PC-3 (cell line): ENCODE measurements around the gene VAT1. TPM values are rescaled to one million over a fixed set of nuclear protein-coding genes. Genes with fewer than 3 reads are reported as not detected.

Source experiments
- ATAC-seq: fragments of 200-7000 bp; cut with Tn5 transposase; 2 replicates; pipeline ENCODE4 v1.9.1; 2020; ENCODE audit warnings: mild to moderate bottlenecking, moderate library complexity
- BruUV-seq: library from RNA; stranded (reverse); fragments of 400-500 nt; replicated peaks from 2 replicates; lab custom pipeline; 2021; lab: Mats Ljungman, UMichigan
- CTCF ChIA-PET: fragments of 300-600 bp; sonication (Branson Sonifier 250); formaldehyde crosslinking; loops from one replicate; lab custom pipeline; 2022; ENCODE audit warnings: antibody characterized with exemption; lab: Charles Lee
- POLR2A ChIA-PET: fragments of 300-600 bp; sonication (Branson Sonifier 250); formaldehyde crosslinking; loops from one replicate; lab custom pipeline; 2022; ENCODE audit warnings: antibody characterized with exemption; ENCODE audit not compliant: unreplicated experiment; lab: Charles Lee
- DNase-seq: peaks from one replicate; pipeline ENCODE4 v3.0.0-alpha.2; 2015
- H2AFZ ChIP-seq: fragments of 300-600 bp; sonication (generic); 2 replicates; pipeline ENCODE4 v1.6.0; 2016; ENCODE audit warnings: antibody characterized with exemption, low read length
- H3F3A ChIP-seq: fragments of 300-600 bp; sonication (generic); one replicate; pipeline ENCODE4 v1.6.0; 2017; ENCODE audit warnings: antibody characterized with exemption, low read length, control low read depth, mild to moderate bottlenecking; ENCODE audit not compliant: unreplicated experiment
- H3K27ac ChIP-seq: fragments of 300-600 bp; sonication (generic); 2 replicates; pipeline ENCODE4 v1.5.1; 2016; ENCODE audit warnings: mild to moderate bottlenecking, low read length
- H3K27me3 ChIP-seq: fragments of 300-600 bp; sonication (generic); 2 replicates; pipeline ENCODE4 v1.6.1; 2016; ENCODE audit warnings: low read length, mixed read lengths
- H3K36me3 ChIP-seq: fragments of 300-600 bp; sonication (generic); 2 replicates; pipeline ENCODE4 v1.6.1; 2016; ENCODE audit warnings: low read depth, mixed run types, low read length, mixed read lengths
- H3K4me1 ChIP-seq: fragments of 300-600 bp; sonication (generic); 2 replicates; pipeline ENCODE4 v1.5.1; 2016; ENCODE audit warnings: low read length; ENCODE audit not compliant: insufficient read depth
- H3K4me2 ChIP-seq: fragments of 300-600 bp; sonication (generic); 2 replicates; pipeline ENCODE4 v1.6.0; 2016; ENCODE audit warnings: low read length
- H3K4me3 ChIP-seq: fragments of 300-600 bp; sonication (generic); 2 replicates; pipeline ENCODE4 v1.5.1; 2016; ENCODE audit warnings: mild to moderate bottlenecking, low read length, mixed read lengths
- H3K79me2 ChIP-seq: fragments of 300-600 bp; sonication (generic); 2 replicates; pipeline ENCODE4 v1.6.1; 2017; ENCODE audit warnings: low read length, mixed read lengths
- H3K9ac ChIP-seq: fragments of 300-600 bp; sonication (generic); 2 replicates; pipeline ENCODE4 v1.6.0; 2016; ENCODE audit warnings: mild to moderate bottlenecking, low read length
- H3K9me2 ChIP-seq: fragments of 300-600 bp; sonication (generic); replicated peaks from 2 replicates; pipeline ENCODE4 v1.6.1; 2016; ENCODE audit warnings: mixed run types, low read length, mixed read lengths
- H3K9me3 ChIP-seq: fragments of 300-600 bp; sonication (generic); 2 replicates; pipeline ENCODE4 v1.6.1; 2016; ENCODE audit warnings: low read length, mixed read lengths
- H4K20me1 ChIP-seq: fragments of 300-600 bp; sonication (generic); 2 replicates; pipeline ENCODE4 v1.6.1; 2016; ENCODE audit warnings: low read length, mixed read lengths
- EZH2 ChIP-seq: fragments of 300-600 bp; sonication (generic); IDR thresholded peaks from one replicate; pipeline ENCODE4 v1.6.1; 2017; ENCODE audit warnings: antibody characterized with exemption, mild to moderate bottlenecking, low read length; ENCODE audit not compliant: unreplicated experiment
- EZH2phosphoT487 ChIP-seq: fragments of 300-600 bp; sonication (generic); IDR thresholded peaks from 2 replicates; pipeline ENCODE4 v1.6.1; 2018; ENCODE audit warnings: mild to moderate bottlenecking, antibody characterized with exemption, low read length, borderline replicate concordance
- intact Hi-C: fragments of 100-400 bp; cut with micrococcal nuclease; formaldehyde crosslinking; loops from 2 replicates; pipeline ENCODE4 v1.9.0; 2023
- total RNA-seq: library from RNA; depleted of rRNA; stranded (reverse); fragments of >200 nt; gene quantifications from 2 replicates; pipeline ENCODE4 v1.2.3, GENCODE V29; 2014
- TF ChIP-seq, protein P1 (sequence below): fragments of 300-600 bp; sonication (generic); conservative IDR thresholded peaks from 2 replicates; pipeline ENCODE4 v1.5.1; 2017; ENCODE audit warnings: antibody characterized with exemption, low read depth, mild to moderate bottlenecking, low read length

VAT1 gene
- total RNA-seq, 1 experiment from 2014 or later: 68.1 TPM

GRCh38 chr17:43034894-43035293, 12.7 kb upstream of the VAT1 start:
- TF ChIP-seq EZH2phosphoT487 (no peak), EZH2 (no peak)
- TF ChIP-seq, protein P1, sequence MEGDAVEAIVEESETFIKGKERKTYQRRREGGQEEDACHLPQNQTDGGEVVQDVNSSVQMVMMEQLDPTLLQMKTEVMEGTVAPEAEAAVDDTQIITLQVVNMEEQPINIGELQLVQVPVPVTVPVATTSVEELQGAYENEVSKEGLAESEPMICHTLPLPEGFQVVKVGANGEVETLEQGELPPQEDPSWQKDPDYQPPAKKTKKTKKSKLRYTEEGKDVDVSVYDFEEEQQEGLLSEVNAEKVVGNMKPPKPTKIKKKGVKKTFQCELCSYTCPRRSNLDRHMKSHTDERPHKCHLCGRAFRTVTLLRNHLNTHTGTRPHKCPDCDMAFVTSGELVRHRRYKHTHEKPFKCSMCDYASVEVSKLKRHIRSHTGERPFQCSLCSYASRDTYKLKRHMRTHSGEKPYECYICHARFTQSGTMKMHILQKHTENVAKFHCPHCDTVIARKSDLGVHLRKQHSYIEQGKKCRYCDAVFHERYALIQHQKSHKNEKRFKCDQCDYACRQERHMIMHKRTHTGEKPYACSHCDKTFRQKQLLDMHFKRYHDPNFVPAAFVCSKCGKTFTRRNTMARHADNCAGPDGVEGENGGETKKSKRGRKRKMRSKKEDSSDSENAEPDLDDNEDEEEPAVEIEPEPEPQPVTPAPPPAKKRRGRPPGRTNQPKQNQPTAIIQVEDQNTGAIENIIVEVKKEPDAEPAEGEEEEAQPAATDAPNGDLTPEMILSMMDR: no peak
- H3K4me1 ChIP-seq: no peaks in the 10 kb centered on the region
- CTCF ChIA-PET: no interaction called here
- no peaks in the 10 kb centered on the region for H3F3A ChIP-seq
- H3K9me2 ChIP-seq: no peaks in the 10 kb centered on the region
- no peak overlapping the region for H3K4me2 ChIP-seq
- no peak overlapping the region for H3K27ac ChIP-seq
- no peak overlapping the region for H3K9ac ChIP-seq
- ATAC-seq (no peak), DNase-seq (no peak)
- intact Hi-C loops: no loop called here
- H3K4me3 ChIP-seq: no peak overlapping the region
- no peaks in the 10 kb centered on the region for H3K36me3 ChIP-seq
- no peaks in the 10 kb centered on the region for H3K27me3 ChIP-seq
- no peaks in the 10 kb centered on the region for H3K9me3 ChIP-seq
- no peaks in the 10 kb centered on the region for H4K20me1 ChIP-seq
- H2AFZ ChIP-seq: no peak overlapping the region
- BruUV-seq: no TSS peak
- H3K79me2 ChIP-seq: no peaks in the 10 kb centered on the region
- POLR2A ChIA-PET: interaction anchor here (0.7 kb wide), 1 partner anchor 8 kb away, joined by 8 read pairs; no protein-coding TSS in a partner anchor

GRCh38 chr17:43033948-43034881, 12.0 kb upstream of the VAT1 start:
- no peak for DNase-seq
- intact Hi-C loops: no loop called here
- Histone ChIP-seq H3K9me3 (no peaks in the 10 kb centered on the region), H3K4me2 (no peak overlapping the region), H3K9me2 (no peaks in the 10 kb centered on the region), H3K4me3 (no peak overlapping the region), H3K36me3 (no peaks in the 10 kb centered on the region), H3K4me1 (no peaks in the 10 kb centered on the region), H3K27me3 (no peaks in the 10 kb centered on the region), H4K20me1 (no peaks in the 10 kb centered on the region), H2AFZ (no peak overlapping the region), H3K9ac (no peak overlapping the region), H3K27ac (no peak overlapping the region), H3K79me2 (no peaks in the 10 kb centered on the region), H3F3A (no peaks in the 10 kb centered on the region)
- no peak for ATAC-seq
- ChIA-PET POLR2A (no interaction called here), CTCF (no interaction called here)
- no TSS peak for BruUV-seq
- TF ChIP-seq EZH2phosphoT487 (no peak), EZH2 (no peak)
- TF ChIP-seq, protein P1: no peak

DNA sequence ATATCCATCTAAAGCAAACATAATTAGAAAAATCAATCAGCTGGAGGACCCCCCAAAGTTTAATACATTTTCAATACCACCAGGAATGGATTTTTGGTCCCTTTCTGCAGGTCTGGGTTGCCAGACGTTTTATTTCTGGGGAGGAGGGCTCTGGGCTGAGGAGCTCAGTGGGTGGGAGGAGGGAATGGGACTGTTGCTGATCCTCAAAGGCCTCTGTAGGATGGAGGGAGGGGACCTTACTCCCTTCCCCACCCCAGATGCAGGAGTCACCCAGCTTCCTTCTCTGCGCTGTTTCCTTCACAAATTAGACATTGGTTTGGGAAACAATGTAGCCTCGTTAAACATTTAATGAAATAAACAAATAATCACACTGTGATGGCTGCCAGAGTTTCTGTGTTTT, 9.5 kb upstream of the VAT1 start:
- no peak overlapping the region for H3K4me3 ChIP-seq

More for the DNA sequence above, 9.5 kb upstream of the VAT1 start:
- Histone ChIP-seq H3K79me2 (no peaks in the 10 kb centered on the region), H3K4me2 (no peak overlapping the region), H3K4me1 (no peaks in the 10 kb centered on the region), H3K36me3 (no peaks in the 10 kb centered on the region), H3K9me2 (no peaks in the 10 kb centered on the region), H3K9me3 (no peaks in the 10 kb centered on the region), H3F3A (no peaks in the 10 kb centered on the region), H4K20me1 (no peaks in the 10 kb centered on the region), H3K9ac (no peak overlapping the region), H3K27me3 (no peaks in the 10 kb centered on the region), H3K27ac (no peak overlapping the region), H2AFZ (no peak overlapping the region)
- ChIA-PET CTCF (no interaction called here), POLR2A (no interaction called here)
- BruUV-seq: no TSS peak
- DNase-seq (no peak), ATAC-seq (no peak)
- intact Hi-C loops: no loop called here
- TF ChIP-seq EZH2phosphoT487: no peak
- TF ChIP-seq, protein P1: no peak
- no peak for TF ChIP-seq EZH2
